Smooth muscle cell of the brain vasculature (primary cell): ENCODE data around the gene MAMSTR.
"Not testable (repeated sequence)": the region's sequence is repeated elsewhere in the genome, so short reads cannot be mapped to it uniquely, and the experiment has no call there.

Experiments used
- DNase-seq: peaks from one replicate; pipeline ENCODE4 v3.0.0-alpha.2; 2012; ENCODE audit warnings: low read depth, low spot score

The MAMSTR gene

DNA sequence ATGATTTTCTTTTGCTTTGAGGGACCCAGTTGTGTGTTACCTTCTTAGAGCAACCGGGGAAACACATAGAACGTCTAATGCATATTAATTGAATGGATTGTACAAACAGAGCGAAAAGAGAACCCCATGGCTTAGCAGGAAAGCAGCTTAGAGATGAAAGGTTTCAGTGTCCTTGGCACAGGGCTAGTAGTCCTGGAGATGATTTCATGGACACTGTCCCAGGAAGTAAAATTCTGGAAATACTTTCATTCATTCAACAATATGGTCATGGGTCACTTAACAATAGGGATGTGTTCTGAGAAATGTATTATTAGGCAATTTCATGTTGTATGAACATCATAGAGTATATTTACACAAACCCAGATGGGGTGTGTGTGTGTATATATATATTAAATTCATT lies 33.4 kb downstream of the MAMSTR start:
- DNase-seq, result no peak

DNA sequence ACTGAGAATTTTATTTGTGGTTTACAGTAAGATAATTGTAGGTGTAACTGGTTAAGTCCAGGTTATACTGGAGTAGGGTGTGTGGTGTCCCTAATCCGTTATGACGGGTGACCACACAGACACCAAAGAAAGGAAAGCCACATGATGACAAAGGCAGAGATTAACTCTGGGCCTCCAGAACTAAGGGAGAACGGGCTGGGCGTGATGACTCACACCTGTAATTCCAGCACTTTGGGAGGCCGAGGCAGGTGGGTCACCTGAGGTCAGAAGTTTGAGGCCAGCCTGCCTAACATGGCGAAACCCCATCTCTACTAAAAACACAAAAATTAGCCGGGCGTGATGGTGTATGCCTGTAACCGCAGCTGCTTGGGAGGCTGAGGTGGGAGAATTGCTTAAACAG lies 33.9 kb downstream of the MAMSTR start:
- DNase-seq, result no peak

GRCh38 chr19:48683349-48683748 lies 36.2 kb downstream of the MAMSTR start:
- no peak for DNase-seq

DNA sequence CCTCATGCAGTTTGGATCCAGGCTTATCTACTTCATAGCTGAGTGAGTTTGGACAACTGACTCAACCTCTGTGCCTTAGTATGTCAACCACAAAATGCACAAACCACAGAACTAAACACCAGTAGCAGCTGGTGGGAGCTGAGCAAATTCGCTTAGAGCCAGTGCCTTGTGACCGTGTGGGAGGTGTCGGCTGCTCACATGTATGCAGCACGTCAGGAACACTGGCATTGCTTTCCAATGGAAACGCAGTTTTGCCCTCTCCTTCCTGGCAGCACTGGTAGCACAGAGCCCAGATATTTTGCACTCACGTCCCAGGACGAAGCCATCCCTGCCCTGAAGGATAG lies 38.4 kb downstream of the MAMSTR start:
- DNase-seq, result no peak

DNA sequence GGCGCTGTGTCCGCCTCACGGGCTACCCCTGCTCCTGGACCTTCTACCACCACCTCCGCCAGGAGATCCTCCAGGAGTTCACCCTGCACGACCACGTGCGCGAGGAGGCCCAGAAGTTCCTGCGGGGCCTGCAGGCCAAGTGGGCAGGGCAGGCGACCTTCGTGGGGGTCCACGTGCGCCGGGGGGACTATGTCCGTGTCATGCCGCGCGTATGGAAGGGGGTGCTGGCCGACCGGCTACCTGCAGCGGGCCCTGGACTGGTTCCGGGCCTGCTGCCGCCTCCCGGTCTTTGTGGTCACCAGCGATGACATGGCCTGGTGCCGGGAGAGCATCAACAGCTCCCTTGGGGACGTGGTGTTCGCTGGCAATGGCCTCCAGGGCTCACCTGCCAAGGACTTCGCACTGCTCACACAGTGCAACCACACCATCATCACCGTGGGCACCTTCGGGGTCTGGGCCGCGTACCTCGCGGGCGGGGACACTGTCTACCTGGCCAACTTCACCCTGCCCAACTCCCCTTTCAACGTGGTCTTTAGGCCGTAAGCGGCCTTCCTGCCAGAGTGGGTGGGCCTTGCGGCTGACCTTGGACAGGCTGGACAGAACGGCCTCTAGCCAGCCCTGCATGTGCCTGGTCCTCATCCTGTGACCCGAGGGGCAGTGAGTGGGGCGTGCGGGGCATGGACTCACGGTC lies 38.9 kb downstream of the MAMSTR start:
- no peak for DNase-seq

DNA sequence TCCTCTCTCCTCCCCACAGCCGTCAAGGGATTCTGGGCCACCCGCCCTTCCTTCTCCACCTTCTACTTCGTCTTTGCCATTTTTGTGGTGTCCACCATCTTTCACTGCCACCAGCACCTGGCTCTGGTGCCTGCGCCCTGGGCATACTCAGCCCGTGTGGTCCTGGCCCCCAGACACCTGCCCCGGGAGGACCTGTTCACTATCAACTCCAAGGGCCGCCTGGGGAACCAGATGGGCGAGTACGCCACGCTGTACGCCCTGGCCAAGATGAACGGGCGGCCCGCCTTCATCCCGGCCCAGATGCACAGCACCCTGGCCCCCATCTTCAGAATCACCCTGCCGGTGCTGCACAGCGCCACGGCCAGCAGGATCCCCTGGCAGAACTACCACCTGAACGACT lies 39.5 kb downstream of the MAMSTR start:
- not testable (repeated sequence) for DNase-seq

DNA sequence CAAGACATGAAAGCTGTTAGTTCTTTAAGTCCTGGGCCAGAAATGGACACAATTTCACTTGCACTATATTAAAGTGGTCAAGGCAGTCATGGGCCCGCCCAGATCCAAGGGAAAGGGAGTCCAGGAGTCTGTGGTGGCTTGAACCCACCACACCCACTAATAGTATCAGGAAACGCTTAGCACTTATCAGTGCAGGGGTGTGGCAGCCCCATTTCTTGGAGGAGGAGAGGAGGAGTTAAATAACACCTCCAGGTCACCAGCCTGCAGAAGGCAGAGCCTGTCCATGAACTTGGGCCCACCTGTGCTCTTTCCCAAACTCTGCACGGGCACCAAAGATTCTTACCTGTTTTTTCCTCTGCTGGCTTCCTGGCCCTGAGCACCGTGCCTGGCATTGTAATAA lies 41.3 kb downstream of the MAMSTR start:
- no peak for DNase-seq

DNA sequence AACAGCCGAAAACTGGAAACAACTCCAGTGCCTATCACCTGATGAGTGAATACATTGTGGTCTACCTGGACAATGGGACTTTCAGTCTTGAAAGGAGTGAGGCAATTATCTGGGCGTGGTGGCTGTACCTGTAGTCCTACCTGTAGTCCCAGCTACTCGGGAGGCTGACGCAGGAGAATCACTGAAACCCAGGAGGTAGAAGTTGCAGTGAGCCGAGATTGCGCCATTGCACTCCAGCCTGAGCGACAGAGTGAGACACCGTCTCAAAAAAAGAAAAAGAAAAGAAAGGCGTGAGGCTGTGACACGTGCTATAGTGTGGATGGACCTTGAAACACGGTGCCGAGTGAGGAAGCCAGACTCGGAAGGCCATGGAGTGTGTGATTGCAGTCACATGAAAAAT lies 42.6 kb downstream of the MAMSTR start:
- no peak for DNase-seq

DNA sequence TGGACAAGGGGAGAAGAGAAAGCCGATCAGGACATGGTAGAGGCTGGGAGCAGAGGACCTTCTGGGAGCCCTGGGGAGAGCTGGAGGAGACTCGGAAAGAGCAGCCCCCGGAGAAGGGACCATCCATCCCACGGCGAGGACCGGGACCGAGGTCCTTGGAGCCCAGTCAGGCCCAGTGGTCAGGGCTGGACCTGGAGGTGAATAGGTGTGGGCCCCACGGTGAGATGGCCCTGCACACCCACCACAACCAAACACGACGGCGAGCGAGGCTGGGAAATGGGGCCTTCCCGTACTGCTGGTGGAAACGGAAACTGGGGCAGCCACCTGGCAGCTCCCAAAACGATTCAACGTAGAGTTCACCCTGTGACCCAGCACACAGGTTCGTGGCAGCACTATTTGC lies 43.0 kb downstream of the MAMSTR start:
- no peak for DNase-seq

GRCh38 chr19:48674921-48675824 lies 44.4 kb downstream of the MAMSTR start:
- peak; percentile 57 for DNase-seq

DNA sequence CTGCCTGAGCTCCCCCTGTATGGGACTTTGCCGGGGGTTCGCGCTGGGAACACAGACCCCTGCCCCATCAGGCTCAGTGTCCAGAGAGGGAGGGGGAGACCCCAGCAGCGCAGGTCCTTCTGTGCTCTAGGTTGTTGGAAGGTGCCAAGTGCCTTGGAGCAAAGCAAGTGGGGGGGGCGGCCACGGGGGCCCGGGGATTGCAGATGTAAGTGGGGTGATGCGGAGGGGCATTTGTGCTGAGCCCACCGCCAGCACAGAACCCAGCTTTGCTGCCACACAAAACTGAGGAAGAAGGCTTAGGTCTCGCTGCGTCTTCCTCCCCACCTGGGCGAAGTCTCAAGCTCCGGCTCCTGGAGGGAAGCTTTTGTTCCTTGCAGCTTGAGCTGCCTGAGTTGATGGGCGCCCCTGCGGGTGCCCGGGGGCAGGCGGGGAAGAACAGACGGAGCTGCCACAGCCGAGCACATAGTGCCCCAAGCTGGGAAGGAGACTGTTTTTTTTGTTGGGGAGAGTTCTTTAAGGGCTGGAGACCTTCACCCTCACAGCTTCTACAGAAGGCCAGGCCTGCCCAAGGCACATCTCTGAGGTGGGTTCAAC lies 45.2 kb downstream of the MAMSTR start:
- DNase-seq, result no peak

- no peak for DNase-seq
These were observed 46.0 kb downstream of the MAMSTR start for GRCh38 chr19:48673436-48674100.

GRCh38 chr19:48672994-48673393 lies 46.5 kb downstream of the MAMSTR start, which contains the start of gene NTN5:
Gene NTN5 (minus strand): TSS chr19:48673017. CDS start chr19:48670986, 2,031 bp downstream.
- no peak for DNase-seq

DNA sequence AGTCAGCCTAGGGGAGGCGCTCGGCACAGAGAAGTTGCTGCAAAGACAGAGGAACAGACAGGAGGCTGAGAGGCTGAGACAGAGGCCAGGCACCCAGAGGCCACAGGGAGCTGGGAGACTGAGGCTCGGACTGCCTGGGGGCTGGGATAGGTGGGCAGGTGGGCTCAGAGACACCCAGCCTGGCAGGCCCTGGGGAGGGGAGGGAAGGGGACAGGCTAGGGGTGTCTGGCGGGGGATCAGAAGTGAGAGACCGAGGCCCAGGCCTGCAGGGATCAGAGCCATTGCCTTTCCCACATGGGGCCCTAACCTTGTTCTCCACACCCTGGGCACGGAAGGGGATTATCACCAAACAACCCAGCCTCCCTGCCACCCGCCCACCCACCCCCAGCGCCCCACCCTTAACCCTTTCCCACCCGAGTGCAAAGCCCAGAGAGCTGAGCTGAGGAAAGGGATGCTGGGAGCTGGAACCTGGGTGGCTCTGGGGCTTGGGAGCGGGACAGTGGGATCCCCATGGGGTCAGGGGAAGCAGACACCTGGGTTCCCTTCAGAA lies 48.0 kb downstream of the MAMSTR start:
- no peak for DNase-seq

- DNase-seq, result no peak
These were observed 48.7 kb downstream of the MAMSTR start for GRCh38 chr19:48670699-48671445.

DNA sequence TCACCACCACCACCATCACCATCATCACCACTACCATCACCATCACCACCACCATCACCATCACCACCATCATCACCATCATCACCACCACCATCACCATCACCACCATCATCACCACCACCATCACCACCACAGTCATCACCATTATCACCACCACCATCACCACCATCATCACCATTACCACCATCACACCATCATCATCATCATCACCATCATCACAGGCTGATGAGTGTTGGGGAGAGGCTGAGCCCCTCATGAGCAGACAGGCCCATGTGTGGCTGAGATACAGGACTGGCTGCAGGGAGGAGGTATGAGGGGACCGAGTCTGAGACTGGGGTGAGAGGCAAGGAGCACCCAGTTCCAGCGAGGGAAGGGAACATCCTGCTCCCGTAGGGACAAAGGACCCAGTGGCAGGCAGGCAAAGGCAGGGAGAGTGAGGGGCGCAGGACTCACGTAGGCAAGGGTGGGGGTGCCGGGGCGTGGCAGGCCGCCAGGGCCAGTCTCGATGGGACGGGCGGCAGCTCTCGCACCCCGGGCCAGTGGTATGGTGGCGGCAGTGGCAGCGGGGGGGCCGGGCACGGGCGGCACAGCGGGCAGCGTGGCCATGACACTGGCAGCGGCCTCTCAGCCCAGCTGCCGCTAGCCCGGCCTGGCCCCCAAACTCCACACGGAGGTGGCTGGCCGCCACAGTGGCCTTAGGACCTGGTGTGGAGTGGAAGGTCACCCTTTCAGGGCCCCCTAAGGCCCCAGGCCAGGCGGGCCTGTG lies 49.4 kb downstream of the MAMSTR start:
- DNase-seq, result no peak

- no peak for DNase-seq
These were observed 50.8 kb downstream of the MAMSTR start for GRCh38 chr19:48668761-48669160.

- no peak for DNase-seq
These were observed 51.2 kb downstream of the MAMSTR start for GRCh38 chr19:48668332-48668731.

GRCh38 chr19:48665786-48666185 lies 53.7 kb downstream of the MAMSTR start:
- DNase-seq, result no peak

DNA sequence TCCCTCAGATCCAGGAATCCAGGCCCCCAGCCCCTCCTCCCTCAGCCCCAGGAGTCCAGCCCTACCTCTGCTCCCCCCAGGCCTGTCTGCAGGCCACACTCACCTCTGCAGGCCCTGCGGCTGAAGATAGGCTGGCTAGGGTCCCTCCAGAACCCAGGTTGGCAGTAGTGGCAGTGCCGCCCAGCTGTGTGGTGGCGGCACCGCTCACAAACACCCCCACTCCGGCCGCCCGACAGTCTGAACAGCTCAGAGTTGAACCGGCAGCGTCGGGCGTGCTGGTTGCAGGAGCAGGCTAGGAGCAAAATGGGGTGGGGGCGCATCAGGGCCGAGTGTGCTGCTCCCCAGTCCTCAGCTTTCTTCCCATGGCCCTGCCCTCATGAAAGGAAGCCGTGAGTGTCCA lies 55.0 kb downstream of the MAMSTR start:
- DNase-seq, result no peak
